ENCODE results near the gene ERC2. TPM values are rescaled to one million over a fixed set of nuclear protein-coding genes. Genes with fewer than 3 reads are reported as not detected.

Gene ERC2
- total RNA-seq, 1 experiment from 2014 or later: 6.3 TPM

DNA sequence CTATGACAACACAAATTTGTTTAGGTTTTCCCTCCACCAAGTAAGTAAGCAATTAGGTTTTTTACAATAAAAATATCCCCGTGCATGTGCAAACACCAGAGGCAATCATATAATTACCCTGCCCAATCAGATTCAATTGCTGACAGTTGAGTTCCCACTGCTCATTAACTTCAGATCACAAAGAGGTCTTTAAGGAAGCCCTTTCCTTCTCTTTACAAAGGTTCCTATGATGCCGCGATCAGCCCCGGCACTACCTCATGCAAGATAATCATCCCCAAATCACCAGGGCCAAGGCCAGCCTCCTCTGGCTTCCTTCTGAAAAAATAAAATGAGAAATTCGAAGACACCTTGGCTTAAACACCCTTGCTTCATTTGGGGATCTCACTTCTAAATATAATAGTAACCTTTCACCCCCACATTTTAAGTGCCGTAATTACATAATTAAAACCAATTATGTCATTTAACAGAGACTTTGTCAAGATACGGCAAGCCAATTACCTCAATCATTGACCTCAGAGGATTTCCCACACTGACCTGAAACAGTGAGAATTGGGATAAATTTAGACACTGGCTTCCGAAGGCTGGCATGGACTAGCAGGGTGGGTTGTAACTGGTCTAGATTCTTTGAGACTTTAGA is 859.8 kb downstream of the ERC2 start:
- H3K4me3 ChIP-seq: no peak overlapping the region
- H3K4me1 ChIP-seq: no peaks in the 10 kb centered on the region
- H3K27ac ChIP-seq: no peak overlapping the region
- DNase-seq: no peak
- no peaks in the 10 kb centered on the region for H3K36me3 ChIP-seq
- no peaks in the 10 kb centered on the region for H3K27me3 ChIP-seq
- no peaks in the 10 kb centered on the region for H3K9me3 ChIP-seq (replicated peaks)

DNA sequence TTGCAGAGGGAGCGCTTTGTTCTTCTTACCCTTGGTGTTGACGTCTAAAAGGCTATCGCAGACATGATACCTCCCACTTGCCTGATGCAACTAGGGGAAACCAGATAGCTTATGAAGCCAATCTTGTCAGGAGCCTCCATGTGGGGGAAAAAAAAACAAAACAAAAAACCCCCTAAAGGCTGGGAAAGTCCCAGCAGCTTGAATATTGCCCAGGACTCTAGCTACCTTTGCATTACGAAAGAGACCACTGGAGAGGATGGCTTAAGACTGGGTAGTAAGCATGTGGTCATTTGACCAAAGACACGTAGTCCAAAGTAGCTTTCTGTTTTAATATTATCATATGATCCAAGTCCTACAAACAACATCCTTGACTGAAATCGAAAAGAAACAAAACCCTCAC is 860.4 kb downstream of the ERC2 start:
- H3K36me3 ChIP-seq: no peaks in the 10 kb centered on the region
- H3K4me1 ChIP-seq: no peaks in the 10 kb centered on the region
- no peak for DNase-seq
- H3K9me3 ChIP-seq (replicated peaks): no peaks in the 10 kb centered on the region
- no peak overlapping the region for H3K4me3 ChIP-seq
- H3K27me3 ChIP-seq: no peaks in the 10 kb centered on the region
- H3K27ac ChIP-seq: no peak overlapping the region

DNA sequence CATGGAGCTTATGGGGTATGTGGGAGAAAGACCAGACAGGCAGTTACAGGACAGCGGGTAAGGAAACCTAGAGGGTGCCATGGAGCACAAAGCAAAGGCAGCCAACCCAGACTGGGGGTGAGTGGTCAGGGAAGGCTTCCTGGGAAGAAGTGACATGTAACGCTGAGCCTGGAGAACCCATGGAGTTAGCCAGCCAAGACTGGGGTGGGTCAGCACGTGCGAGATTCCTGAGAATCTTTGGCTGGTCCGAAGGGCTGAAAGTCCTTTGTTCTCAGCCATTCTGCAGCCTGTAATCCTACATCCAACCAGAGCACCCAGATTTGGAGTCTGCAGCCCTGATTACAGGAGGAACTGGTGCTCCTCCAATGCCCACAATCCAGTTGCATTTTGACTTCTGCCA is 861.1 kb downstream of the ERC2 start:
- Histone ChIP-seq H3K36me3 (no peaks in the 10 kb centered on the region), H3K9me3 (replicated peaks) (no peaks in the 10 kb centered on the region), H3K27ac (no peak overlapping the region), H3K27me3 (no peaks in the 10 kb centered on the region), H3K4me1 (no peaks in the 10 kb centered on the region), H3K4me3 (no peak overlapping the region)
- DNase-seq: no peak

DNA sequence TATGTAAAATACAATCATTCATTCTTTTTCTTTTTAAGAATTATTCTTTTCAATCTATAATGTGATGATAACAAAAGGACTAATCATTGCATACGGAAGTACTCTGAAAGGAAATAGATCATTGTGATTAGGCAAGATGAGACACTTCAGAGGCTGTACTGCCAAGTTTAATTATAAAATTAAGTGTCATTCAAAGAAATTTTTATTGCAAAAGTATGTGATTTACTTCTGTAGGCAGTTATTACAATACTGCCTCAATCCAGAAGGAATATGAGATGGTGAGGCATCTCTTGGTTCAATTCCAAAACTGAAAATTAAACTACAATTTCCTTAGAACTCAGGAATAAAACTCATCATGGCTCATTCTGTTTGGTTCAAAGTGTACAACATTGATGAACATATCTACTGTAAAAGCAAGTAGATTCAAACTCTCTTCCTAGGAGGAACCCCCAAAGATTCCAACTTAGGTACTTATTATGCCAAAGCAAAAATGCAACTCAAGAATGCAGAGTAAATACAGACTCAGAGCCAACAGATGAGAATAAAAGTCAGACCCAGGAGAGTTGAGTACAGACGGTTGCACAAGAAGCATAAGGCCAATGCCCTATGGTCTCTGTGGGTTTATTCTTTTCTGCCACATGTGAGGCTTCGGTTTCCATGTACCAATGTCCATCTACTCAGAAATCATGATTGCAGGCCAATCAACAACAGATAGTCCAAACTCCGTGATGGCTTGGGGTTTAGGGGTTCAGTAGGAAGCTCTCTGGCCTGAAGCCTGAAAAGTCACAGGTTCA is 862.6 kb downstream of the ERC2 start:
- no peaks in the 10 kb centered on the region for H3K9me3 ChIP-seq (replicated peaks)
- DNase-seq: no peak
- H3K27me3 ChIP-seq: no peaks in the 10 kb centered on the region
- no peaks in the 10 kb centered on the region for H3K36me3 ChIP-seq
- H3K27ac ChIP-seq: no peak overlapping the region
- no peaks in the 10 kb centered on the region for H3K4me1 ChIP-seq
- H3K4me3 ChIP-seq: no peak overlapping the region

GRCh38 chr3:55604846-55605245 is 863.4 kb downstream of the ERC2 start:
- H3K4me1 ChIP-seq: no peaks in the 10 kb centered on the region
- DNase-seq: no peak
- H3K9me3 ChIP-seq (replicated peaks): no peaks in the 10 kb centered on the region
- H3K27ac ChIP-seq: no peak overlapping the region
- H3K27me3 ChIP-seq: no peaks in the 10 kb centered on the region
- H3K4me3 ChIP-seq: no peak overlapping the region
- H3K36me3 ChIP-seq: no peaks in the 10 kb centered on the region

GRCh38 chr3:55604402-55604801 is 863.9 kb downstream of the ERC2 start:
- no peak for DNase-seq
- H3K4me3 ChIP-seq: no peak overlapping the region
- no peaks in the 10 kb centered on the region for H3K4me1 ChIP-seq
- H3K36me3 ChIP-seq: no peaks in the 10 kb centered on the region
- no peak overlapping the region for H3K27ac ChIP-seq
- H3K9me3 ChIP-seq (replicated peaks): no peaks in the 10 kb centered on the region
- H3K27me3 ChIP-seq: no peaks in the 10 kb centered on the region

- H3K36me3 ChIP-seq: no peaks in the 10 kb centered on the region
- no peaks in the 10 kb centered on the region for H3K4me1 ChIP-seq
- H3K4me3 ChIP-seq: no peak overlapping the region
- no peaks in the 10 kb centered on the region for H3K27me3 ChIP-seq
- DNase-seq: no peak
- H3K27ac ChIP-seq: no peak overlapping the region
- H3K9me3 ChIP-seq (replicated peaks): no peaks in the 10 kb centered on the region
Measured at GRCh38 chr3:55601366-55602080, 866.7 kb downstream of the ERC2 start.

DNA sequence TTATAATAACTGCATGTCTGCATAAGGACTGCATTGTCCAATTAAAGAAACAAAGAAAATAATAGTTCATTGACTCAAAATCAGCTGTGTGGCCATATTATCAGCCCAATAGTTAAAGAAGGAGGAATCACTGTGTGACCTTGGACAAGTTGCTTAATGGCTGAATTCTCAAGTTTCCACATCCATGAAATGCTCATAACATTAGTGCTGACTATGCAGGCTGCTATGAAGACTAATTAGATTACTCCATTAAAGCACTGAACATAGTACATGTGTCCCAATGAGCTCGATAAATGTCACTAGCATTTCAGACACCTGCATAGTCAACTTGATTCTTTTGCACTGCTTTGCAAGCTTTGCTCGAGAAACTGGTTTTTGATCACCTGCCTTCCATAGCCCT is 870.0 kb downstream of the ERC2 start:
- Histone ChIP-seq H3K27me3 (no peaks in the 10 kb centered on the region), H3K9me3 (replicated peaks) (no peaks in the 10 kb centered on the region), H3K4me3 (no peak overlapping the region), H3K4me1 (no peaks in the 10 kb centered on the region), H3K36me3 (no peaks in the 10 kb centered on the region), H3K27ac (no peak overlapping the region)
- DNase-seq: no peak

DNA sequence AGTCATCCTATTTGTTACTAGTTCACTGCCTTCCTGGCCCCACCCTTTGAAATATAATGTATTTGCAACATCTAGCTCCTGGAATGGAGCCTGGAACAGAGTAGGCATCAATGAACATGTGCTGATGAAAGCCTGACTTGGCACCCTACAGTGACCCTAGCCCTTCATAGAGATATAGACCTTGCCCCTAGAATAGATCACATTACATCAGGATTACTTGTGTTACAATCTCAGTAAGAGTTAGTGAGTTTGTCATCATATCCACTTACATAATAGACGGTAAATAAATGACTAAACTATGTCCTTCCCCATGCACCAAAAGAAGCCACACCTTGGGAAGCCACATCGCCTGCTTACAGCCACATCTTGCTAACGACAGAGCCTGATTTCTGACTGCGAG is 870.6 kb downstream of the ERC2 start:
- no peaks in the 10 kb centered on the region for H3K9me3 ChIP-seq (replicated peaks)
- H3K27ac ChIP-seq: no peak overlapping the region
- no peaks in the 10 kb centered on the region for H3K36me3 ChIP-seq
- no peak for DNase-seq
- H3K4me1 ChIP-seq: no peaks in the 10 kb centered on the region
- no peak overlapping the region for H3K4me3 ChIP-seq
- H3K27me3 ChIP-seq: no peaks in the 10 kb centered on the region

- no peaks in the 10 kb centered on the region for H3K9me3 ChIP-seq (replicated peaks)
- H3K4me1 ChIP-seq: no peaks in the 10 kb centered on the region
- H3K27ac ChIP-seq: no peak overlapping the region
- no peaks in the 10 kb centered on the region for H3K36me3 ChIP-seq
- DNase-seq: no peak
- H3K4me3 ChIP-seq: no peak overlapping the region
- H3K27me3 ChIP-seq: no peaks in the 10 kb centered on the region
Measured at GRCh38 chr3:55596212-55596611, 872.1 kb downstream of the ERC2 start.

DNA sequence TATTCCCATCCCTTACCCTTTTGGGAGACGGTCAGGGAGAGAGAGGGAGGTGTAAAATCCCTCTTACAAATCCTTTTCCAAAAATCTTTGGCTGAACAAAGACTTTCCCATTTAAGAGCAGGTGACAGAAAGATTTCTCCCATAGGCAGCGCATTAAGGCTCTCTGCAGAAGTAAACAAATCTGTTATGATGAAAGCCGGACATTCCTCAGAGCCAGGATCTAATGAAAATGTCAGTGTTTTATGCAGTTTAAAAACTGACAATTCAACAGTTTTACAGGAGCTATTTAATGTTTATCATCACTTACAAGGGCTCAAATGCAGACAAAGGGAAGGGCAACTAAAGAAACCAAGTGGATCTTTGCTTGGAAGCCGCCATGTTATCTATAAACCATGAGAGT is 872.8 kb downstream of the ERC2 start:
- no peak overlapping the region for H3K4me3 ChIP-seq
- H3K27me3 ChIP-seq: no peaks in the 10 kb centered on the region
- H3K4me1 ChIP-seq: no peaks in the 10 kb centered on the region
- no peak overlapping the region for H3K27ac ChIP-seq
- no peak for DNase-seq
- H3K9me3 ChIP-seq (replicated peaks): no peaks in the 10 kb centered on the region
- H3K36me3 ChIP-seq: no peaks in the 10 kb centered on the region

DNA sequence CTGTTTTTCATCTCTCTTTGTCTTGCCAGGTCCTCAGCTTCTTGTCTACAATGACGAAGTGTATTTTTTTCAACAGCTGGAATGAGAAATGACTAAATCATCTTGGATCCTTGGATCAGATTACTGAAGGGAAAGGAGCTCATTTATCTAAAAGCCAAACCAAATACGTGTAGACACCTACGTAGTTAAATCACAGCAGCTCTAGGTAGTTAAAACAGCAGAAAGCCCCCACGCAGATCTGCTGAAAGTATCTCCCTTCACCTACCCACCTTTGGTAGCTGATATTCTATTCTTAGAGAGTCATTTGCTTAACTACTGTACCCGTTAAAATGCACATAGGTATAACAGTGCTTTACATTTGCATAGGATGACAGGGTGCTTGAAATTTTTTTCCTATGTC is 875.7 kb downstream of the ERC2 start:
- Histone ChIP-seq H3K4me3 (no peak overlapping the region), H3K36me3 (no peaks in the 10 kb centered on the region), H3K9me3 (replicated peaks) (no peaks in the 10 kb centered on the region), H3K27me3 (no peaks in the 10 kb centered on the region), H3K4me1 (0 out of 2 replicates have a peak, but pooled peaks cover 3% of the 10 kb centered on the region), H3K27ac (no peak overlapping the region)
- DNase-seq: no peak

DNA sequence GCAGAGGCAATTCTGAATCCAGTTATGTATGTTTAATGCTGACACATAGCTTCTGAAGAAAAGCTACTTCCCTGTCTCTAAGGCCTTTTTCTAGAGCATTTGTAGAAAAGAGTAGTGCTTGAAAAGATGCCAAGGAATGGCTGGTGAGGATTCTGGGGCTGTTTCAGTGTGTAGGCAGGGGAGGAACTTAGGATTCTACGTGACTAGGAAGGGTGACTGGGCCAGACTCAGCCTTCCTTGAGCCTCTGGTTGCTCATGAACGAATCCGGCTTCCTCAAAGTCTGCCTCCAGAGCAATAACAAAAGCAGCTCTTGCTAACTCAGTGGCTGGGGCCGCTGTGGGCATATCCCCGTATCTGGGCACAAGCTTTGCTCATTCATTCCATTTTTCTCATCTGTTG is 876.4 kb downstream of the ERC2 start:
- Histone ChIP-seq H3K36me3 (no peaks in the 10 kb centered on the region), H3K27ac (no peak overlapping the region), H3K4me1 (0 out of 2 replicates have a peak, but pooled peaks cover 3% of the 10 kb centered on the region), H3K27me3 (no peaks in the 10 kb centered on the region), H3K9me3 (replicated peaks) (no peaks in the 10 kb centered on the region), H3K4me3 (no peak overlapping the region)
- no peak for DNase-seq

DNA sequence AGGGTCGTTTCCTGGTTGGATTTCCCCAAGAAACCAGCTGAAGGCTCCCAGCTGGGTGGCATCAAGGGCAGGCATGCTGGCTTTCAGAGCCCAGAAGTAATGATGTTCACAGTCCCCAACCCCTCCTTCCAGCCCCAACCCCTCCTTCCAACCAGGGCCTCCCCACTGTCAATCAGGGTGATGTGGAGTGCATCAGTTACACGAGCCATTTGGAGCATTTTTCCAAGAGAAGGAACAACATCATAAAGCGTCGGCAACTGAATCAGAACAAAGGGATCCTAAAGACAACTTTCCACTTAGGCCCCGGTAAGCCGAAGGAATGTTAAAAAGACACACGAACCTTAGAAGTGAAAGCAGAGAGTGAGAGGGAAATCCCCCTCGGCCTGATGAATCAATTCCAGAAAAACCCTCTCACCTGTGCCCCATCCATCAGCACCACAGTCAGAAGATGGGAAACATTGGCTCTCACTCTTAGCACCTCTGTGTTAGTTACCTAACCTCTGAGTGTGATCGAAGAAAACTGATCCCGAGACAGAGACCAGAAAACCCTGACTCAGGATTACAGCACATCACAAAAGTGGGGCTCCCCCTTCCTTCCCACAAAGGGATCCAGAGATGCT is 880.0 kb downstream of the ERC2 start:
- Histone ChIP-seq H3K27ac (no peak overlapping the region), H3K4me1 (0 out of 2 replicates have a peak, but pooled peaks cover 3% of the 10 kb centered on the region), H3K27me3 (no peaks in the 10 kb centered on the region), H3K9me3 (replicated peaks) (no peaks in the 10 kb centered on the region), H3K4me3 (no peak overlapping the region), H3K36me3 (no peaks in the 10 kb centered on the region)
- peak in 1 of 2 experiments; percentile 26 for DNase-seq

GRCh38 chr3:55585856-55586255 is 882.4 kb downstream of the ERC2 start:
- Histone ChIP-seq H3K9me3 (replicated peaks) (no peaks in the 10 kb centered on the region), H3K27me3 (no peaks in the 10 kb centered on the region), H3K4me3 (no peak overlapping the region), H3K27ac (no peak overlapping the region), H3K4me1 (0 out of 2 replicates have a peak, but pooled peaks cover 3% of the 10 kb centered on the region), H3K36me3 (no peaks in the 10 kb centered on the region)
- DNase-seq: no peak
